HG02610 (cell line): ENCODE measurements around the gene ATG9A.

Experiments used
- ATAC-seq: cut with Tn5 transposase; IDR thresholded peaks from one replicate; pipeline ENCODE4 v1.9.1; 2021; ENCODE audit warnings: mild to moderate bottlenecking, moderate library complexity; ENCODE audit not compliant: unreplicated experiment

Gene ATG9A

GRCh38 chr2:219223831-219224610 is 5.4 kb downstream of the ATG9A start:
- ATAC-seq = no peak

GRCh38 chr2:219221957-219222518 is 7.4 kb downstream of the ATG9A start:
- ATAC-seq = no peak

- no peak for ATAC-seq
Measured at GRCh38 chr2:219220652-219221402, 8.6 kb downstream of the ATG9A start.

GRCh38 chr2:219219784-219220532 is 9.5 kb downstream of the ATG9A start:
- ATAC-seq = no peak

- peak; percentile 78 for ATAC-seq
Measured at GRCh38 chr2:219218732-219219701, 10.4 kb downstream of the ATG9A start, which contains the start of gene ABCB6. Gene ABCB6 (minus strand): TSS chr2:219218958. CDS start chr2:219218673, 285 bp downstream.

- no peak for ATAC-seq
Measured at GRCh38 chr2:219218217-219218731, 11.2 kb downstream of the ATG9A start.

- no peak for ATAC-seq
Measured at GRCh38 chr2:219216535-219216915, 12.9 kb downstream of the ATG9A start.

- no peak for ATAC-seq
Measured at GRCh38 chr2:219215871-219216534, 13.4 kb downstream of the ATG9A start.

- no peak for ATAC-seq
Measured at GRCh38 chr2:219214786-219215185, 14.7 kb downstream of the ATG9A start.

GRCh38 chr2:219214141-219214540 is 15.3 kb downstream of the ATG9A start:
- no peak for ATAC-seq

GRCh38 chr2:219213486-219214071 is 15.9 kb downstream of the ATG9A start:
- no peak for ATAC-seq

GRCh38 chr2:219213026-219213415 is 16.4 kb downstream of the ATG9A start:
- ATAC-seq = no peak

- no peak for ATAC-seq
Measured at GRCh38 chr2:219210886-219211362, 18.5 kb downstream of the ATG9A start.

- no peak for ATAC-seq
Measured at GRCh38 chr2:219210196-219210885, 19.1 kb downstream of the ATG9A start.

GRCh38 chr2:219209236-219210195 is 19.9 kb downstream of the ATG9A start:
- ATAC-seq = no peak

GRCh38 chr2:219207884-219208740 is 21.3 kb downstream of the ATG9A start:
- no peak for ATAC-seq
